A673 (cell line): Measurements from ENCODE around the gene COBL. TPM values are rescaled to one million over a fixed set of nuclear protein-coding genes. Genes with fewer than 3 reads are reported as not detected.

Source experiments
- BruUV-seq: library from RNA; stranded (reverse); fragments of 400-500 nt; replicated peaks from 2 replicates; lab custom pipeline; 2021; lab: Mats Ljungman, UMichigan
- CTCF ChIA-PET: fragments of 300-600 bp; sonication (Branson Sonifier 250); formaldehyde crosslinking; loops from one replicate; lab custom pipeline; 2022; ENCODE audit warnings: antibody characterized with exemption; lab: Charles Lee
- POLR2A ChIA-PET: fragments of 300-600 bp; sonication (Branson Sonifier 250); formaldehyde crosslinking; loops from one replicate; lab custom pipeline; 2022; ENCODE audit warnings: antibody characterized with exemption; ENCODE audit not compliant: low non-redundant PET; lab: Charles Lee
- DNase-seq: peaks from one replicate; pipeline ENCODE4 v3.0.0-alpha.2; 2015; ENCODE audit warnings: low spot score
- H3K27ac ChIP-seq: fragments of 200-600 bp; sonication (generic); 2 replicates; pipeline ENCODE4 v1.5.1; 2016; ENCODE audit warnings: mixed run types, low read depth, mild to moderate bottlenecking, mixed read lengths, antibody characterized with exemption, low read length; ENCODE audit not compliant: poor library complexity, severe bottlenecking
- H3K27me3 ChIP-seq: fragments of 200-600 bp; sonication (generic); replicated peaks from 2 replicates; pipeline ENCODE4 v1.6.1; 2017; ENCODE audit warnings: mixed run types, low read depth, mild to moderate bottlenecking, mixed read lengths, antibody characterized with exemption, low read length; ENCODE audit not compliant: insufficient read depth, poor library complexity
- H3K36me3 ChIP-seq: fragments of 200-600 bp; sonication (generic); 2 replicates; pipeline ENCODE4 v1.6.1; 2016; ENCODE audit warnings: mixed run types, mild to moderate bottlenecking, mixed read lengths, antibody characterized with exemption, low read length; ENCODE audit not compliant: insufficient read depth, poor library complexity, severe bottlenecking
- H3K4me1 ChIP-seq: fragments of 200-600 bp; sonication (generic); 2 replicates; pipeline ENCODE4 v1.6.1; 2017; ENCODE audit warnings: mixed run types, mild to moderate bottlenecking, mixed read lengths, antibody characterized with exemption, low read length; ENCODE audit not compliant: insufficient read depth, poor library complexity, severe bottlenecking
- H3K4me3 ChIP-seq: fragments of 200-600 bp; sonication (generic); 2 replicates; pipeline ENCODE4 v1.5.1; 2016; ENCODE audit warnings: low read depth, mixed run types, mild to moderate bottlenecking, mixed read lengths, low read length; ENCODE audit not compliant: poor library complexity, severe bottlenecking
- H3K9me3 ChIP-seq: fragments of 200-600 bp; sonication (generic); 2 replicates; pipeline ENCODE4 v1.6.1; 2016; ENCODE audit warnings: mixed run types, low read depth, mild to moderate bottlenecking, mixed read lengths, antibody characterized with exemption, low read length; ENCODE audit not compliant: poor library complexity, severe bottlenecking
- EZH2 ChIP-seq: fragments of 200-600 bp; sonication (generic); IDR thresholded peaks from 2 replicates; pipeline ENCODE4 v1.6.1; 2017; ENCODE audit warnings: borderline replicate concordance, low read depth, mild to moderate bottlenecking, mixed read lengths, antibody characterized with exemption, low read length; ENCODE audit not compliant: poor library complexity, severe bottlenecking
- intact Hi-C: fragments of 100-400 bp; cut with micrococcal nuclease; formaldehyde crosslinking; loops from one replicate; pipeline ENCODE4 v1.10.0; 2022; ENCODE audit not compliant: unreplicated experiment
- total RNA-seq: library from RNA; stranded (reverse); gene quantifications from 2 replicates; pipeline ENCODE4 v1.2.3, GENCODE V29; 2021
- TF ChIP-seq, protein P1 (sequence below): fragments of 300-800, 200-600 bp; sonication (generic); conservative IDR thresholded peaks from 2 replicates; pipeline ENCODE4 v1.5.1; 2017; ENCODE audit warnings: low read depth, mild to moderate bottlenecking, antibody characterized with exemption, low read length, moderate library complexity, mixed read lengths

The COBL gene
- total RNA-seq, 1 experiment from 2014 or later, result not detected

DNA sequence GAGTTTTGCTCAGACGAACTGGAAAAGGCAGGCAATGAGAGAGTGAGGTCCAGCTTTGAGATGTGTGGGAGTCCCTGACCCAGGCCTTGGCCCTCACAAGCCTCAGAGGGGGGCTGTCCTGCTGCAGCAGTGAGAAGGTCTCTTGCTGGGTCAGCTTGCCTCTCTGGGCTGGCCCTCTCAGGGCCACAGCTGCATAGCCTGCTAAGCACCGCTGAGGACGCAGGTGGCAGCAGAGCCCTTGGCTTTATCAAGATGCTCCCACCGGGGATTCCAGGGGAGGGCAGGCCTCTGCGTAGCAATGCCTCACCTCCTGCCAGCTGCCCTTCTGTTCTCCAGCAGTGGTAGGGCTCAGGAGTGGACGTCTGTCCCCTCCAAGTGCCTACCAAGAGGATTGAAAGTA lies 128.7 kb downstream of the COBL start:
- POLR2A ChIA-PET, result no interaction called here
- no peak for DNase-seq
- no peak for TF ChIP-seq EZH2
- TF ChIP-seq, protein P1, sequence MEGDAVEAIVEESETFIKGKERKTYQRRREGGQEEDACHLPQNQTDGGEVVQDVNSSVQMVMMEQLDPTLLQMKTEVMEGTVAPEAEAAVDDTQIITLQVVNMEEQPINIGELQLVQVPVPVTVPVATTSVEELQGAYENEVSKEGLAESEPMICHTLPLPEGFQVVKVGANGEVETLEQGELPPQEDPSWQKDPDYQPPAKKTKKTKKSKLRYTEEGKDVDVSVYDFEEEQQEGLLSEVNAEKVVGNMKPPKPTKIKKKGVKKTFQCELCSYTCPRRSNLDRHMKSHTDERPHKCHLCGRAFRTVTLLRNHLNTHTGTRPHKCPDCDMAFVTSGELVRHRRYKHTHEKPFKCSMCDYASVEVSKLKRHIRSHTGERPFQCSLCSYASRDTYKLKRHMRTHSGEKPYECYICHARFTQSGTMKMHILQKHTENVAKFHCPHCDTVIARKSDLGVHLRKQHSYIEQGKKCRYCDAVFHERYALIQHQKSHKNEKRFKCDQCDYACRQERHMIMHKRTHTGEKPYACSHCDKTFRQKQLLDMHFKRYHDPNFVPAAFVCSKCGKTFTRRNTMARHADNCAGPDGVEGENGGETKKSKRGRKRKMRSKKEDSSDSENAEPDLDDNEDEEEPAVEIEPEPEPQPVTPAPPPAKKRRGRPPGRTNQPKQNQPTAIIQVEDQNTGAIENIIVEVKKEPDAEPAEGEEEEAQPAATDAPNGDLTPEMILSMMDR, result no peak
- no peaks in the 10 kb centered on the region for H3K4me1 ChIP-seq
- no TSS peak for BruUV-seq
- H3K9me3 ChIP-seq, result no peaks in the 10 kb centered on the region
- no peak overlapping the region for H3K4me3 ChIP-seq
- H3K27ac ChIP-seq, result no peak overlapping the region
- CTCF ChIA-PET, result no interaction called here
- no peaks in the 10 kb centered on the region for H3K36me3 ChIP-seq
- H3K27me3 ChIP-seq, result no peaks in the 10 kb centered on the region
- intact Hi-C loops, result no loop called here

DNA sequence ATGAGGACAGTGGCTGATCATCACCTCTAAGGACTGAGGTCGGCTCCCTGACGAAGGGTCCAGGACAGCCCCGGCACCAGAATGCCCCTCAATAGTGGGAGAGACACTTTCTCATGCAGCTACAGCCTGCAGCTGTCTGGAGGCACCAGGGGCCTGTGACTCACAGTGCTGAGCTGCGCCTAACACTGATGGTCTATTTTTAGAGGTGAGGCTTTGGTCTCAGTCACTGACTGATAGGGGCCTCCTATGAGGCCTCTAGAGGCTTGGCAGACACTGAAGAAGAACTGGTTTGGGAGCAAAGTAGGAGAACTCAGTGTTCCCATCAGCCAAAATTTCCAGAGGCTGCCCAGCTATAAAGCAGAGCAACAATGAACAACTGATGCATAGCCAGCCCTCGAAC lies 130.1 kb downstream of the COBL start:
- TF ChIP-seq EZH2, result no peak
- TF ChIP-seq, protein P1, result no peak
- CTCF ChIA-PET, result no interaction called here
- no TSS peak for BruUV-seq
- Histone ChIP-seq H3K36me3 (no peaks in the 10 kb centered on the region), H3K4me3 (no peak overlapping the region), H3K27ac (no peak overlapping the region), H3K4me1 (no peaks in the 10 kb centered on the region), H3K9me3 (no peaks in the 10 kb centered on the region), H3K27me3 (no peaks in the 10 kb centered on the region)
- intact Hi-C loops, result no loop called here
- POLR2A ChIA-PET, result no interaction called here
- DNase-seq, result no peak

- DNase-seq, result no peak
- CTCF ChIA-PET, result no interaction called here
- Histone ChIP-seq H3K9me3 (no peaks in the 10 kb centered on the region), H3K27ac (no peak overlapping the region), H3K36me3 (no peaks in the 10 kb centered on the region), H3K4me3 (no peak overlapping the region), H3K4me1 (no peaks in the 10 kb centered on the region), H3K27me3 (no peaks in the 10 kb centered on the region)
- POLR2A ChIA-PET, result no interaction called here
- intact Hi-C loops, result no loop called here
- no TSS peak for BruUV-seq
- no peak for TF ChIP-seq EZH2
- TF ChIP-seq, protein P1, result no peak
Measured at GRCh38 chr7:51182636-51183166, 133.9 kb downstream of the COBL start.
